NB4 (cell line): ENCODE results near the gene DPP10.

ENCODE experiments used
- CTCF ChIP-seq: IDR thresholded peaks from one replicate; pipeline ENCODE4 v1.5.1; 2012; ENCODE audit warnings: low read depth, low read length
- MAX ChIP-seq: IDR thresholded peaks from 2 replicates; pipeline ENCODE4 v1.6.1; 2011; ENCODE audit warnings: low read depth, low read length
- POLR2A ChIP-seq: IDR thresholded peaks from 2 replicates; pipeline ENCODE4 v1.6.1; 2011; ENCODE audit warnings: mild to moderate bottlenecking; ENCODE audit not compliant: insufficient read length; ENCODE audit errors: extremely low read depth

DNA sequence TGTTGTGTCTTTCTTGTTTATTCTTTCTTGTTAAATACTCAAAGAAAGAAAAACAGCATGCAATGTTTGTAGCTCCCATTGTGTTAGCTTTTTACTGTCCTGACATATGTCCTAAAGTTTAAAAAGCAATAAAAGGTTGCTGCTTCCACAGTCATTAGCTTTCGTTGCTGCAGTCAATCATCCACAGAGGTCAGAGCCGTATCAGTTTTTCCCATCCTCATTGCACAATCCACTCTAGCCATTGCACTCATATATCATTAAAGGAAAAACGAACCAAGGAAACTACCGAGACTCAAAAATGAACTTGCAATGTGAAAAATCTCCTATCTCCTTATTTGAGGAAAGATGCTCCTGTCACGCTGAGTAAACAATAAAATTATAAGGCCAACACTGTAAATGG, 954.1 kb downstream of the DPP10 start:
- no peak for TF ChIP-seq CTCF
- TF ChIP-seq POLR2A, result no peak
- no peak for TF ChIP-seq MAX
